Large intestine (tissue), 3 donors: Measurements from ENCODE around the gene APBA1. TPM values are rescaled to one million over a fixed set of nuclear protein-coding genes. Genes with fewer than 3 reads are reported as not detected.

Experiments used
- DNase-seq, 2 donors: peaks; one replicate each; pipeline versions ENCODE4 v3.0.0 to v3.0.0-alpha.2; 2013
- H3K27ac ChIP-seq: one replicate; pipeline ENCODE4 v1.5.1; 2013; ENCODE audit warnings: low read length
- H3K27me3 ChIP-seq: 2 replicates; pipeline ENCODE4 v1.6.1; 2013; ENCODE audit warnings: low read length; ENCODE audit not compliant: control insufficient read depth, insufficient read depth
- H3K36me3 ChIP-seq: 2 replicates; pipeline ENCODE4 v1.6.1; 2013; ENCODE audit warnings: low read length; ENCODE audit not compliant: control insufficient read depth, insufficient read depth
- H3K4me1 ChIP-seq: one replicate; pipeline ENCODE4 v1.6.1; 2013; ENCODE audit warnings: low read length; ENCODE audit not compliant: control insufficient read depth, insufficient read depth
- H3K4me3 ChIP-seq: one replicate; pipeline ENCODE4 v1.5.1; 2013; ENCODE audit warnings: low read length
- H3K9me3 ChIP-seq: one replicate; pipeline ENCODE4 v1.6.1; 2013; ENCODE audit warnings: mild to moderate bottlenecking, low read depth, low read length, moderate library complexity; ENCODE audit not compliant: control insufficient read depth
- WGBS: methylation state at CpG from one replicate; pipeline ENCODE4 v1.1.5; 2013; ENCODE audit warnings: low lambda C conversion rate; ENCODE audit not compliant: insufficient coverage; 5-methylcytosine and 5-hydroxymethylcytosine counted together
- polyA plus RNA-seq: library from polyadenylated mRNA; unstranded; fragments of 120-200 nt; gene quantifications from one replicate; pipeline ENCODE4 v1.2.1, GENCODE V29; 2013

Gene APBA1
- polyA plus RNA-seq, 1 donor: 7.4 TPM

DNA sequence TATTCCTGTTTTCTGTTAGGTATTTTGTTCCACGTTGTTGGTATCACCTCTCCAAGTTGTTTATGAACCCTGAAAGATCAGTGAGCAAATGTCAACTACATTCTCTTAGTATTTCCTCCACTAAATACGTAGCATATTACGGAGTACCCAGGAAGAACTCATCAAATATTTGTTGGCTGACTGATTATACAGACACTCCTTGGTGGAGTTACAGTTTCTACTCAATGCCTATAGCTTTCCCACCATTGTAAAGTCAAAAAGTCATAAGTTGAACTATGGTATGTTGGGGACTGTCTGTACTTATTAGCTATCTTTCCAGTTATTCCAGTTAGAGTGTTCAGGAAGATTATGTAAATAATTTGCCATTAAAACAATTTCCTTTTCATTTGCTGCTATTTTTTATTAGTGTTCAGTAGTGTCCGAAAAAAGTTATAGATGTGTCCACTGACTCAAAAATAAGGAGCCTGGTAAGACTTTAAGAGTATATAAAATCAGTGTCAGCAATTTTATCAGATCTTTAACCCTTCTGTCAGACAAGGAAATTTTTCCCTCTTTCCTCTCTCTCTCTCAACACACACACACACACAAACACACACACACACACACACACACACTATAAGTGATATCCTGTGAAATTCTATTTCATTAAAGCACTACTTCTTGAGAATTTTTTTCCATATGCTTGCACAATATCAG, 6.8 kb upstream of the APBA1 start:
- H3K27ac ChIP-seq: no peak overlapping the region
- H3K27me3 ChIP-seq: no peaks in the 10 kb centered on the region
- H3K4me3 ChIP-seq: no peak overlapping the region
- H3K4me1 ChIP-seq: no peaks in the 10 kb centered on the region
- H3K36me3 ChIP-seq: no peaks in the 10 kb centered on the region
- DNase-seq: no peak
- H3K9me3 ChIP-seq: no peaks in the 10 kb centered on the region
- WGBS: 100% methylated on average over 1 of the region's 4 CpGs

DNA sequence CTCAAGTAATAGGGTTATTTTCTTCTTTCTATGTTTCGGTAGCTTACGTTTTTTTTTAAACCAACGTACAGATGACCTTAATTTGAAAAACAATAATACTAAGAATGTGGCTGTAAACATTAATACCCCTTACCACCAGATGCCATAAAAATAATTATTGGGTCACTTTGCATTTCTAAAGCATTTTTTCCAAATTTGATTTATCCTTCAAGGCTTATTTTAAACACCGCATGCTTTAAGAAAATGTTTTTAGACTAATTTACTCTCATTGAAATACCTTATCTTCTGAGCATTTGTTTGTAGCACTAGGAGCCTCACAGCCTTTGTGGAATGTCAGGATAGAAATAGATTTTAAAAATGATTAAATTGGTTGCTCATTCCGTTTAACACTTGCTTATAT, 5.8 kb upstream of the APBA1 start:
- H3K9me3 ChIP-seq: no peaks in the 10 kb centered on the region
- no peaks in the 10 kb centered on the region for H3K27me3 ChIP-seq
- peaks cover 5% of the 10 kb centered on the region for H3K4me1 ChIP-seq
- H3K36me3 ChIP-seq: no peaks in the 10 kb centered on the region
- no peak for DNase-seq
- 80% methylated on average over 4 of the region's 5 CpGs for WGBS
- no peak overlapping the region for H3K27ac ChIP-seq
- H3K4me3 ChIP-seq: no peak overlapping the region

DNA sequence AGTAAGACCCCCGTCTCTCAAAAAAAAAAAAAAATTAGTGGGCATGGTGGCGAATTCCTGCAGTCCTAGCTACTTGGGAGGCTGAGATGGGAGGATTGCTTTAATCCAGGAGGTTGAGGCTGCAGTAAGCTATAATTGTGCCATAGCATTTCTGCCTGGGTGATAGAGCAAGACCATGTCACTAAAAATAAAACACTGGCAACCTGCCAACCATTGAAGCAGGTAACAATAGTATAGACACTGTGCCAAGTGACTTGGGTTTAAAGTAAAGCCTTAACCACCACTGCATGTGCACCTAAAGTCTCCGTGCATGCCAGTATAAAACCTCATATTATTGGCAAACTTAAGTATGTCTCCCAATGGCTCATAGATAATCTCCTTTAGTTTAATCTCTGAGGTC, 3.4 kb upstream of the APBA1 start:
- Histone ChIP-seq H3K36me3 (no peaks in the 10 kb centered on the region), H3K27me3 (peaks cover 12% of the 10 kb centered on the region), H3K4me1 (peaks cover 5% of the 10 kb centered on the region), H3K4me3 (no peak overlapping the region), H3K27ac (no peak overlapping the region), H3K9me3 (no peaks in the 10 kb centered on the region)
- no CpG with 5 or more reads among the region's 3 CpGs for WGBS
- DNase-seq: no peak

DNA sequence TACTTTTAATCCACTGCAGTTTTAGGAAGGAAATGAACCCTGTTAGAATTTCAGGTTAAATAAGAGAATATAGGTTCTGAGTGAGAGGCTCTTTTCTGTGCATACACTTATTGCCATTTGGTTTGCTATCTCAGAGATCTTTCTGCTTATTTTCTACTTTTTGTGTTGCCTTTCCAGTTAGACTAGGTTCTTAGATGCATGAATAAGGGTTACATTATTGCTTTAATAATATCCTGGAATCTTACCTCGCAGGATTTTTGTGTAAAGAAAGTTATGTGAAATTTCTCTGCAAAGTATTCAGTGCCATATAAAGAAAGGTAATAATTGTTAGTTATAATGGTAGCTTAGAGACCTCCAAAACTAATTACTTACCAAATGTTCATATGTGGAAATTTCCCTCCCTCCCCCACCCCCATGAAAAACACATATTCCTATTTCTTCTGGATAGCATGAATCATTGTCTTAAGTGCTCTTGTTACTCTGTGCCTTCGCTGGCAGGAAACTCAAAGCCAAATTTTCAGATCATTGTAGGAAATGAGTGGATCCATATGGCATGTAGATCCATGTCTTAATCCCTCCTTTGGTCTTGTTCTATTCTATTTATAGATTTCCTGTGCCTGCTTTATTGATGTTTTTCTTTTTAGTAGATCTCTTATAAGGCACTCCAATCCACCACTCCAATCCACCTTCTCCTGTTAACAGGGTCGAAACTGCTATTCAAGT, 2.7 kb upstream of the APBA1 start:
- DNase-seq: no peak
- peaks cover 15% of the 10 kb centered on the region for H3K27me3 ChIP-seq
- WGBS: 88% methylated on average over 1 of the region's 3 CpGs
- H3K4me3 ChIP-seq: no peak overlapping the region
- no peaks in the 10 kb centered on the region for H3K9me3 ChIP-seq
- peaks cover 5% of the 10 kb centered on the region for H3K4me1 ChIP-seq
- H3K27ac ChIP-seq: no peak overlapping the region
- H3K36me3 ChIP-seq: no peaks in the 10 kb centered on the region

DNA sequence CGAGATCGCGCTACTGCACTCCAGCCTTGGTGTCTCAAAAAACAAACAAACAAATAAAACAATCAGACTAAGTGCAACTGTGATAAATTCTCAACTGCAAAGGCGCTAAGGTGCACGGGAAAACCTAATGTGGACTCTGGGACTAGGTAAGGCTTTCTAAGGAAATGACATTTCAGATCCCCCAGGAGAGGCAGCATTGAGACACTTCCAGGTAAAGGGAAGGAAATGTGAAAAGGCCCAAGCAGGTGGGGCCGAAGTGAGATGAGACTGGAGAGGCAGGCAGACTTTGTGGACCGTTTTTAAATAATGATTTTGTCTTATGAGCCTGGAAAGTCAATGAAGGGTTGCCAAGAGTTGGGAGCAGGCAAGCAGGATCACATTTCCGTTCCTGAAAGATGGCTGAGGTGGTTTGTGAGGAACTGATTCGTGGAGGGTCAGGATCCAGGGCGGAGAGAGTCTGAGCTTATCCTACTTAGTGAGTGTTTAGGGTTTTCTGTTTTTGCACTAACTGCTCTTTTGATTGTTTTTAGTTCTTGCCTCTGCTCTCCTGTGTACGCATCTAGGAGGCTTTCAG, 2.0 kb upstream of the APBA1 start:
- peaks cover 19% of the 10 kb centered on the region for H3K27me3 ChIP-seq
- WGBS: 69% methylated on average over 5 of the region's 11 CpGs
- H3K27ac ChIP-seq: no peak overlapping the region

DNA sequence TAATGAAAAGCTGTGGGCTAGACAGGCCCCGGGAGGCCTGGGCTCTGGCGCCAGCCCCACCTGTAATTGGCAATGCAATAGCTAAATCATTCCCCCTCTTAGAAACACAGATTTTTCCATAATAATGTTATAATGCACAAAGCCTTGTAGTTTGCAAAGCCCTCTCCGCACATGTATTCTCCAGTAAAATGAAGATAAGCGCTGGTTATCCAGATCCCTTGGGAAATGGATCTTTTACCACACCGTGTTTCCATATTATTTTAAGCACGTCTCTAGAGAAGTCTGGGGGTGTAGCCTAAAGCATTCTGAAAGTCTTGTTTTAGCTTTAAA, 1.1 kb upstream of the APBA1 start:
- peaks cover 5% of the 10 kb centered on the region for H3K4me1 ChIP-seq
- H3K27ac ChIP-seq: peak overlapping the region; percentile 75
- H3K36me3 ChIP-seq: no peaks in the 10 kb centered on the region
- DNase-seq: no peak
- 75% methylated on average over 4 of the region's 6 CpGs for WGBS
- H3K27me3 ChIP-seq: peaks cover 19% of the 10 kb centered on the region
- H3K4me3 ChIP-seq: peak overlapping the region; percentile 76
- H3K9me3 ChIP-seq: no peaks in the 10 kb centered on the region

More for the DNA sequence above, 2.0 kb upstream of the APBA1 start:
- peaks cover 5% of the 10 kb centered on the region for H3K4me1 ChIP-seq
- no peaks in the 10 kb centered on the region for H3K36me3 ChIP-seq
- no peak overlapping the region for H3K4me3 ChIP-seq
- H3K9me3 ChIP-seq: no peaks in the 10 kb centered on the region
- DNase-seq: peak in 1 of 2 donors; percentile 16

DNA sequence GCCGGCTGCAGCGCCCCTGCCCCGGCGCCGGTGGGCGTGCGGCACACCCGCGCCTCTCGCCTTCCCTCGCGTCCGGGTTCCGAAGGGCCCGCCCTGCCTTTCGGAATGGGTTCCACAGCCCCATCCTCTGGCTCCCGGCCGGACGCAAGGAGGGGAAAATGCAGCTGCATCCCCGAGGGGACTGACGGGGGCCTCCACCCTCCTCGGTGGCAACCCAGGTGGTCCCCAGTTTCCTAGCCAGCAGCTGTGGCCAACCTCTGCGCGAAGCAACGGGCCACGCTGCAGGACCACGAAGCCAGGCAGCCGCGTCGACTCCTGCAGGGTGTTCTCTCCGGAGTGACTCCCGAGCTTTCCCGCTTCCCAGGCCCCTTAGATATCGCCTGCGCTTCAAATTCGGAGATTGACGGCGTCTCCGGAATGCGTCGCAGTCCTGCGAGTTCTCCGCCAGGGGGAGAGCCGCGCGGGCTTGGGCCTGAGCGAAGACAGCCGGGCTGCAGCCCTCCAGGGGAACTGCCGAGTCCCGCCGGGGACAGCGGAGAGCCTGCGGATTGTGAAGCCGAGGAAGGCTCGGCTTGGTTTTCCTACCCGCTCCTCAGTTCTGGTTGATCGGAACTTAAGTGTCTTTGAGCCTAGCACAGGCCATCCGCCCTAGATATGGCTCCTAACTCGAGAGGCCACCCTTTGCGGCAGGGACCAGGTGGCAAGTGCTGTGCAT, 582 bp upstream of the APBA1 start:
- no CpG with 5 or more reads among the region's 60 CpGs for WGBS
- no peaks in the 10 kb centered on the region for H3K9me3 ChIP-seq
- no peaks in the 10 kb centered on the region for H3K36me3 ChIP-seq
- peak; percentile 65 to 80 for DNase-seq
- H3K27ac ChIP-seq: peak overlapping the region; percentile 75
- H3K4me1 ChIP-seq: peaks cover 5% of the 10 kb centered on the region
- peaks cover 22% of the 10 kb centered on the region for H3K27me3 ChIP-seq
- H3K4me3 ChIP-seq: peak overlapping the region; percentile 76

DNA sequence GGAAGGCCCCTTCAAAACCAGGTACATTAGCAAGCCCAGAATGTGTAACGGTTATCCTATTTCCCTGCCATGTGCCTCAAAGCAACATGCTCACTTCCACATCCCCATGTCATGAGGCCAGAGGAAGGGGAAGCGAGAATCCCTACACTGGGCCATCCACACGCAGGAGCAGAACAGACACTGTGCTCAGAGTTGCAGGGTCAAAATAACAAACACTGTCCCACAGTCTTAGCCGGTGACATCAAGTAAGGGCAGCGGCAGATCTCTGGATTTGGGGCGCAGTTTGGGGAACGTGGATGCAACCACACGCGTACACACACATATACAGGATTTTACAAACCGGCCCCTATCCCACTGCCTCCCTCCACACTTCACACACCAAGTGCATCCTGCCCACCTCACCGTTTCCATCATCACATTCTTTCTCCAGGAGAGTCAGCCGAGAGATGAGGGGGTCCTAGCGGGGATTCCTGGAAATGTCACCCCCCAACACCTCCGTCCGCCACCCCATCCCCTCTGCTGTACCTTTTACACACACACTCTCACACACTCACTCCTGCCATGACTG, 776 bp downstream of the APBA1 start:
- WGBS: no CpG with 5 or more reads among the region's 15 CpGs
- H3K27ac ChIP-seq: peak overlapping the region; percentile 63
- H3K27me3 ChIP-seq: peaks cover 24% of the 10 kb centered on the region
- H3K9me3 ChIP-seq: no peaks in the 10 kb centered on the region
- peak overlapping the region; percentile 72 for H3K4me3 ChIP-seq
- peaks cover 5% of the 10 kb centered on the region for H3K4me1 ChIP-seq
- no peaks in the 10 kb centered on the region for H3K36me3 ChIP-seq
- DNase-seq: peak in 1 of 2 donors; percentile 20

DNA sequence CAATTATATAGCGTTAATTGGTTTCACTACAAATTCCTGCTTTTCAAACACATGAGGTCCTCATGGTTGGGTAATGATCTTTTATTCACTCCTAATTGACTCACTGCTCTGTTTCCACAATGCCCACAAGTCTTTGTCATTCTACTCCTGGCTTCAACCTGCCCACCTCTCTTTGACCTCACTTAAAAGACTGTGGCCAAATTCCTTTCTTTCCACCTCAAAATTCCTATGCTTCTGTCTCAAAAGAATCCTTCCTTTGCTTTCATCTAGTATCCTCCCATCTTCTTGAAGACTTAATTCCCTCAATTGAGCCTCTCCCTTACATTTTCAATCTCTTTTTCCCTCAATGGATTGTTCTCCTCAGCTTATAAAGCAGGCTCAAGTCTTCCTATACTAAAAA, 4.9 kb downstream of the APBA1 start:
- no peak for DNase-seq
- peaks cover 3% of the 10 kb centered on the region for H3K4me1 ChIP-seq
- 100% methylated on average over 1 of the region's 1 CpG for WGBS
- no peaks in the 10 kb centered on the region for H3K9me3 ChIP-seq
- peaks cover 24% of the 10 kb centered on the region for H3K27me3 ChIP-seq
- no peak overlapping the region for H3K4me3 ChIP-seq
- no peak overlapping the region for H3K27ac ChIP-seq
- no peaks in the 10 kb centered on the region for H3K36me3 ChIP-seq

DNA sequence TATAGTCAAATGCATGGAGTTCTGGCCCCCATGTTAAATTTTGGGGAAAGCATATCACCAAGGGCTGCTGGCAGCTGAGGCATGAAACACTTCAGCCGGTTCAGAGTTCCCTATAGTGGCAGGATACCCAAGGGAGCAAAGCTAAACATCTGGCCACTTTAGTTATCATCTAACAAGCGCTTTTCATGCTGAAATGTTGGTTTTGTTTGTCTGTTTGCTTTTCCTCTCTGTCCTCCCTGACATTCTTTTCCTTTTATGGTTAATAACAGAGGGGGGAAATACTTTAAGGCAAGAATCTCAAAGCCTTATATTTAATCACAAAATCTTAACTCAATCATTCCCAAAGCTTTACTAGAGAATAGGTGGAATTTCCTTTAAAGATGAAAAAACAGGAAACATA, 11.9 kb downstream of the APBA1 start:
- H3K27ac ChIP-seq: no peak overlapping the region
- no peaks in the 10 kb centered on the region for H3K36me3 ChIP-seq
- no peak for DNase-seq
- H3K4me3 ChIP-seq: no peak overlapping the region
- 43% methylated on average over 1 of the region's 2 CpGs for WGBS
- H3K9me3 ChIP-seq: no peaks in the 10 kb centered on the region
- peaks cover 3% of the 10 kb centered on the region for H3K4me1 ChIP-seq
- H3K27me3 ChIP-seq: peaks cover 4% of the 10 kb centered on the region
